Measurements from ENCODE around the gene CPVL.
"Not testable (repeated sequence)": the region's sequence is repeated elsewhere in the genome, so short reads cannot be mapped to it uniquely, and the experiment has no call there.

The CPVL gene

DNA sequence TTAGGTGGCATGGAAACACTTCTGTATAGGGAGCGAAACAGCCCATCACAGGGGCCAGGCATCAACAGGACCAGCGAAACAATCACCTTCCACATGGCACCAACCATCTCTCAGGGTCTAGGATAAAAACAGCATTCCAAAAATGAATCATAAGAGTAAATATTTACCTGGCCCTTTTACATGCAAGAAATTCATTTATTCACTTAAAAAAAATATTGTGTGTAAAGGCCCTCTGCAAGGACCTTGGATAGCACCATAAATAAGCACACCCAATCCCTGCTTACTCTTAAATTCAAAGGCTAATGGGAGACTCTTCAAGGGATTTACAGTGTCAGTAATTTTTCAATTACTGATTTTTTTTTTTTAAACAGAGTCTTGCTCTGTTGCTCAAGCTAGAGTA lies 25.4 kb downstream of the CPVL start:
- H3K27me3 ChIP-seq (ENCODE audit: insufficient read depth, insufficient read length): no peaks in the 10 kb centered on the region
- no peaks in the 10 kb centered on the region for H3K4me1 ChIP-seq (ENCODE audit: insufficient read depth, insufficient read length)
- no peak for DNase-seq (ENCODE audit: low read depth, low spot score)
- H3K4me3 ChIP-seq (ENCODE audit: insufficient read length, low read depth): no peak overlapping the region
- H3K36me3 ChIP-seq (ENCODE audit: insufficient read depth, insufficient read length, low read length): peaks cover 18% of the 10 kb centered on the region
- no peaks in the 10 kb centered on the region for H3K9me3 ChIP-seq (ENCODE audit: insufficient read depth, low read length)
- TF ChIP-seq YY1 (IDR thresholded peaks at IDR 0.05; ENCODE audit: insufficient read depth, insufficient read length) (no peak), ZNF274 (IDR thresholded peaks at IDR 0.05; ENCODE audit: low read depth, low read length) (no peak), SUZ12 (IDR thresholded peaks at IDR 0.05; ENCODE audit: extremely low read depth, insufficient read depth, insufficient read length) (no peak)
- no peak overlapping the region for H3K9ac ChIP-seq (ENCODE audit: insufficient read length, low read depth)

DNA sequence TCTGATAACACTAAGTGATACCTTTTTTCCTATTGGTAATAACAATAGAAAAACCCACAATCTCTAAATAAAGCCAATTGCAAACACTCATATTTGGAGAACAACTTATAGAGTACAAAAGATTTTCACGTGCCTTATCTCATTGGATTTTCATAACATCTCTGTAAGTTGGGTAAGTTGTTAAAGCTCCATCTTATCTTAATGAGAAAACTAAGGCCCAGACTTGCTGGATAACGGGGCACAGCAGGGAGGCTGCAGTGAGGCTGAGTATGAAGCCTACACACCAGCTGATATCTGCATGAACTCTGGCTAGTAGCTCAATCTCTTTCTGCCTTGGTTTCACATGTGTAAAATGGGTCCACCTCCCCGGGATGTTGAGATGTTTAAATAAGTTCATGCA lies 26.8 kb downstream of the CPVL start:
- TF ChIP-seq SUZ12 (IDR thresholded peaks at IDR 0.05; ENCODE audit: extremely low read depth, insufficient read depth, insufficient read length) (no peak), ZNF274 (IDR thresholded peaks at IDR 0.05; ENCODE audit: low read depth, low read length) (no peak), YY1 (IDR thresholded peaks at IDR 0.05; ENCODE audit: insufficient read depth, insufficient read length) (no peak)
- H3K36me3 ChIP-seq (ENCODE audit: insufficient read depth, insufficient read length, low read length): peaks cover 18% of the 10 kb centered on the region
- H3K9ac ChIP-seq (ENCODE audit: insufficient read length, low read depth): no peak overlapping the region
- H3K4me1 ChIP-seq (ENCODE audit: insufficient read depth, insufficient read length): no peaks in the 10 kb centered on the region
- H3K27me3 ChIP-seq (ENCODE audit: insufficient read depth, insufficient read length): no peaks in the 10 kb centered on the region
- DNase-seq (ENCODE audit: low read depth, low spot score): no peak
- H3K9me3 ChIP-seq (ENCODE audit: insufficient read depth, low read length): no peaks in the 10 kb centered on the region
- no peak overlapping the region for H3K4me3 ChIP-seq (ENCODE audit: insufficient read length, low read depth)

DNA sequence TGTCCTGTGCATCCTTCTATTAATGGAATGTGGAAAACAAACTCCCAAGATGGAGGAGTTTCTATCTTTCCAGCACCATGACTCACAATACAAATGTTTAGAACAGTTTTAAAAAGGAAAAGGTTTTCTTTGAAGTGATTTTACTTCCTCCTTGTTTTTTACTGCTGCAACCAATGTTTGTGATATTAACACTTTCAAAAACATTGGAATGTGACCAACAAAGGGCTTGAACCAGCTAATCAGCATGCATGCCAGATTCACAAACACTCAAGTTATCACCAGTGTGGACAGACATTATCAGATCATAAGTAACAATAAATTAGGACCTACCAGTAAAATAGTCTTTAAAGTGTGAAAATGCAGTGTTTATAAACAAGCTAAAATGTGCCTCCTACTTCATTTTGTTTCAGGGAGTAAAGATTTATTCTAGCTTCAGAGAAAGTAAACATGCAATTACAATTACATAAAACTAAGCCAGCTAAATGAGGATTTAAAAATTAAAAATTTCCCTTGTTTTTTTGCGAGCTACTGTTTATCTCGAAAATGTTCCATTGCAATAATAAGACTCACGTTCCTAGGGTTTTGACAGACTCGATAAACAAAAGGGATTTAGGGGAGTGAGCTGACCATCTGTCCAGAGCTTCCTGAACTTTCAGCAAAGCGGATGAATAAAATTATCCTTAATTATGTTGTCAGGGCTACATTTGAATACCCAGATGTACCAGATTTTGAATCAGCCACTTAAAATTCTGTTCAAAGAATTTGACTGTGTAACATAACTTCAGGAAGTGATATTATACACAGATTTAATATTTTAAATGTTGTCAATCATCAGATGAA lies 29.8 kb downstream of the CPVL start:
- no peaks in the 10 kb centered on the region for H3K27me3 ChIP-seq (ENCODE audit: insufficient read depth, insufficient read length)
- no peak overlapping the region for H3K4me3 ChIP-seq (ENCODE audit: insufficient read length, low read depth)
- TF ChIP-seq SUZ12 (IDR thresholded peaks at IDR 0.05; ENCODE audit: extremely low read depth, insufficient read depth, insufficient read length) (no peak), YY1 (IDR thresholded peaks at IDR 0.05; ENCODE audit: insufficient read depth, insufficient read length) (no peak), ZNF274 (IDR thresholded peaks at IDR 0.05; ENCODE audit: low read depth, low read length) (no peak)
- H3K4me1 ChIP-seq (ENCODE audit: insufficient read depth, insufficient read length): no peaks in the 10 kb centered on the region
- no peak for DNase-seq (ENCODE audit: low read depth, low spot score)
- H3K9me3 ChIP-seq (ENCODE audit: insufficient read depth, low read length): no peaks in the 10 kb centered on the region
- no peak overlapping the region for H3K9ac ChIP-seq (ENCODE audit: insufficient read length, low read depth)
- peaks cover 26% of the 10 kb centered on the region for H3K36me3 ChIP-seq (ENCODE audit: insufficient read depth, insufficient read length, low read length)

DNA sequence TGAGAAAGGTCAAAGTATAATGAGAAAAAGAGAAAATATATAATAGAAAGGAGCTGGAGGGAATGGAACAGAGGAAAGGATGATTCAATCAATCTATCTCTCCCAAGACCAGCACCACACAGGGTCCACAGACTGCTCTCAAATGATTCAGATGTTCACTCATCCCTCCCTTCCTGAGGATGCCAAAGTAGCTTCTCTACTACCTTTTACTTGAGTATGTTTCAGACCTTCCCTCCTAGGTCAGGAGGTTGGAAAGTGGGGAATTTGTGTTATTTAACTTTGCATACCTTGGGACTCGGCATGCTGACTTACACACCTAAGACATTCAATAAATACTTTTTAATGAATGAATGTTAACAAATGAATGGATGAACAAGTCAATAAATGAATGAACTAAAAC lies 30.6 kb downstream of the CPVL start:
- H3K4me1 ChIP-seq (ENCODE audit: insufficient read depth, insufficient read length): no peaks in the 10 kb centered on the region
- H3K36me3 ChIP-seq (ENCODE audit: insufficient read depth, insufficient read length, low read length): peaks cover 30% of the 10 kb centered on the region
- TF ChIP-seq SUZ12 (IDR thresholded peaks at IDR 0.05; ENCODE audit: extremely low read depth, insufficient read depth, insufficient read length) (no peak), ZNF274 (IDR thresholded peaks at IDR 0.05; ENCODE audit: low read depth, low read length) (no peak), YY1 (IDR thresholded peaks at IDR 0.05; ENCODE audit: insufficient read depth, insufficient read length) (no peak)
- no peaks in the 10 kb centered on the region for H3K27me3 ChIP-seq (ENCODE audit: insufficient read depth, insufficient read length)
- no peak overlapping the region for H3K4me3 ChIP-seq (ENCODE audit: insufficient read length, low read depth)
- DNase-seq (ENCODE audit: low read depth, low spot score): no peak
- no peaks in the 10 kb centered on the region for H3K9me3 ChIP-seq (ENCODE audit: insufficient read depth, low read length)
- H3K9ac ChIP-seq (ENCODE audit: insufficient read length, low read depth): no peak overlapping the region

DNA sequence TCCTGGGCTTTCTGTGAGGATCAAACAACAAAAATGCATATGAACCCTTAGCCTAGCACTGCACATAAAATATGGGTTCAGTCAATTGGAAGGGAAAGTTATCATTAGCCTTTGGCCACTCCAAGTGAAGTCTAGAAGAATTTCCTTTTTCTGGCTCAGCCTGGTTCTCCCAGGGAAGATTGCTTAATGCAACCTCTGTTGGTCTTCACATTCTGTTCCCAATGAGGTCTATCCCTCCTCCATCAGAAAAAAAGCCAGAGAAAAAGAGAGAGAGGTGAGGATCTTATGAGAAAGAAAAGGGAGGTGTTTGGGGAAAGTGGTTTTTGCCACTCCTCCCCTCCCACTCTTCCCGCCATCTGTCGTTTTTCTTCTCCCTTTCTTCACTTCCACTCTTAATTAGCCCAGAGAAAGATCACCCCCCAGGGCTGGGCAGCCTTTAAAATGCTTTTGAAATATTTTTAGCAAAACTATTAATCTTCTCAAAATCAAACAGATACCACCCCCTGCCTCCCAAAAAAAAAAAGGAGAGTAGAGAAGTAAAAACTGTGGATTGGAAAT lies 31.1 kb downstream of the CPVL start:
- H3K4me1 ChIP-seq (ENCODE audit: insufficient read depth, insufficient read length): no peaks in the 10 kb centered on the region
- H3K9me3 ChIP-seq (ENCODE audit: insufficient read depth, low read length): no peaks in the 10 kb centered on the region
- TF ChIP-seq SUZ12 (IDR thresholded peaks at IDR 0.05; ENCODE audit: extremely low read depth, insufficient read depth, insufficient read length) (no peak), ZNF274 (IDR thresholded peaks at IDR 0.05; ENCODE audit: low read depth, low read length) (no peak), YY1 (IDR thresholded peaks at IDR 0.05; ENCODE audit: insufficient read depth, insufficient read length) (no peak)
- peaks cover 28% of the 10 kb centered on the region for H3K36me3 ChIP-seq (ENCODE audit: insufficient read depth, insufficient read length, low read length)
- no peak overlapping the region for H3K4me3 ChIP-seq (ENCODE audit: insufficient read length, low read depth)
- DNase-seq (ENCODE audit: low read depth, low spot score): no peak
- H3K27me3 ChIP-seq (ENCODE audit: insufficient read depth, insufficient read length): no peaks in the 10 kb centered on the region
- no peak overlapping the region for H3K9ac ChIP-seq (ENCODE audit: insufficient read length, low read depth)

DNA sequence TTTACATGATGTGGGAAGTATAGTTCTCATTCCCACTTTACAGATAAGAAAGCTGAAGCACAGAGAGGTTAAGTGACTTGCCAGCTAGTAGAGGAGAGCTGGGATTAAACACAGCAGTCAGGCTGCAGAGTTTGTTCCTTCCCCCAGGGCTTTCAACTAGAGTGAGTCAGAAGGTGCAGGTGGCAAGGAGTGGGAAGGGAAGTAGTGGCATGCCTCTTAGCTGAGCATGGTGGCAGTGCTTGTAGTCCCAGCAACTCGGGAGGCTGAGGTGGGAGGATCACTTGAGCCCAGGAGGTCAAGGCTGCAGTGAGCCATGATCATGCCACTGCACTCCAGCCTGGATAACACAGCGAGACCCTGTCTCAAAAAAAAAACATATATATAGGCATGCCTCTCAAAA lies 32.1 kb downstream of the CPVL start:
- peaks cover 23% of the 10 kb centered on the region for H3K36me3 ChIP-seq (ENCODE audit: insufficient read depth, insufficient read length, low read length)
- not testable (repeated sequence) for H3K4me1 ChIP-seq (ENCODE audit: insufficient read depth, insufficient read length); DNase-seq (ENCODE audit: low read depth, low spot score); H3K27me3 ChIP-seq (ENCODE audit: insufficient read depth, insufficient read length); H3K4me3 ChIP-seq (ENCODE audit: insufficient read length, low read depth); H3K9ac ChIP-seq (ENCODE audit: insufficient read length, low read depth); H3K9me3 ChIP-seq (ENCODE audit: insufficient read depth, low read length)

DNA sequence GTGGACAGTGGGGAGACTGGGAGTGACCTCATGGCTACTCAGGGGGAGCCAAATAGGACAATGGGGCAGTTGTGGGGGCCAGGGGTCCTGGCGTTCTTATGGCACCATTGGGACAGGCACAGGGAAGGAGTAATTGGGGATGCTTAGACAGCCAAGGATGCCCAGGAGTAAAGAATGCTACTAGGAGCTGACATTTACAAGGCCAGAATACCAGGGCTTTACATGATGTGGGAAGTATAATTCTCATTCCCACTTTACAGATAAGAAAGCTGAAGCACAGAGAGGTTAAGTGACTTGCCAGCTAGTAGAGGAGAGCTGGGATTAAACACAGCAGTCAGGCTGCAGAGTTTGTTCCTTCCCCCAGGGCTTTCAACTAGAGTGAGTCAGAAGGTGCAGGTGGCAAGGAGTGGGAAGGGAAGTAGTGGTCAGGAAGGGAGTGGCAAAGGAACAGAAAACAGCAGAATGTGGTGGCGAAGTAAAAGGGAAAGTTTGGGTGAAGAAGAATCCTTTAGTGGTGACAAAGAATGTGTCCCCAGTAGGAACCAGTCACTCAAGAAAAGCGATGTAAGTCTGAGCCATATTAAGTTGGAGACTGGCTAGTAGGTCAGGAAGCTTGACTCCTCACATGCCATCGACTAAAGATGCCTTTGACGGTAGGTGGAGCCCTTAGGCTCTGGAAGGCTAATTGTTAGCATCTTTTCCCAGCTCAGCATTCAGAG lies 32.8 kb downstream of the CPVL start:
- no peak overlapping the region for H3K9ac ChIP-seq (ENCODE audit: insufficient read length, low read depth)
- H3K27me3 ChIP-seq (ENCODE audit: insufficient read depth, insufficient read length): no peaks in the 10 kb centered on the region
- H3K9me3 ChIP-seq (ENCODE audit: insufficient read depth, low read length): no peaks in the 10 kb centered on the region
- no peak for TF ChIP-seq SUZ12 (IDR thresholded peaks at IDR 0.05; ENCODE audit: extremely low read depth, insufficient read depth, insufficient read length)
- TF ChIP-seq YY1 (IDR thresholded peaks at IDR 0.05; ENCODE audit: insufficient read depth, insufficient read length): no peak
- TF ChIP-seq ZNF274 (IDR thresholded peaks at IDR 0.05; ENCODE audit: low read depth, low read length): no peak
- H3K4me3 ChIP-seq (ENCODE audit: insufficient read length, low read depth): no peak overlapping the region
- H3K36me3 ChIP-seq (ENCODE audit: insufficient read depth, insufficient read length, low read length): peaks cover 19% of the 10 kb centered on the region
- H3K4me1 ChIP-seq (ENCODE audit: insufficient read depth, insufficient read length): no peaks in the 10 kb centered on the region
- no peak for DNase-seq (ENCODE audit: low read depth, low spot score)
